K562 (cell line): ENCODE results near the gene MOGAT2. TPM values are rescaled to one million over a fixed set of nuclear protein-coding genes. Genes with fewer than 3 reads are reported as not detected.

ENCODE experiments used
- ATAC-seq: fragments of 200-7000 bp; cut with Tn5 transposase; 3 replicates; pipeline ENCODE4 v1.9.1; 2020; ENCODE audit warnings: moderate library complexity
- BruUV-seq: library from RNA; stranded (reverse); fragments of 400-500 nt; replicated peaks from 2 replicates; lab custom pipeline; 2021; lab: Mats Ljungman, UMichigan
- CTCF ChIA-PET: fragments of 300-600 bp; formaldehyde crosslinking; extraction: SDS; loops from one replicate; lab custom pipeline; 2021; ENCODE audit warnings: low intra/inter-chr PET ratio; lab: Yijun Ruan, JAX
- POLR2A ChIA-PET: fragments of 300-600, 350-650 bp; sonication (Branson Sonifier 250); formaldehyde crosslinking; extraction: SDS; loops from one replicate; lab custom pipeline; 2021; ENCODE audit warnings: antibody characterized with exemption, inconsistent platforms; lab: Yijun Ruan, JAX
- DNase-seq, 4 experiments: peaks; one replicate each; pipeline versions ENCODE4 v3.0.0 to v3.0.0-alpha.2; 2011 to 2018; ENCODE audit warnings: low spot score in 3 of 4, mixed read lengths in 3 of 4; ENCODE audit errors: extremely low read depth in 1 of 4
- FAIRE-seq: peaks from 2 replicates; lab custom pipeline; 2011; peaks lifted over from hg19 to GRCh38; lab: Jason Lieb, UNC
- H2AFZ ChIP-seq: 2 replicates; pipeline ENCODE4 v1.6.0; 2011; ENCODE audit warnings: low read depth, low read length, control low read depth, inconsistent platforms
- H3K27ac ChIP-seq: fragments of 200-600 bp; 3 replicates; pipeline ENCODE4 v1.8.0; 2011; ENCODE audit warnings: low read depth, mild to moderate bottlenecking, control low read depth, inconsistent platforms, low read length, moderate library complexity, mixed read lengths; ENCODE audit errors: extremely low read depth
- H3K27me3 ChIP-seq, 2 experiments: fragments of 300-600 bp in 1 of 2; 2 replicates in 1 of 2; 3 replicates in 1 of 2; pipeline versions ENCODE4 v1.6.0 to v1.8.0; 2011; ENCODE audit warnings: inconsistent platforms in 2 of 2, low read length in 2 of 2, mild to moderate bottlenecking in 1 of 2, mixed read lengths in 1 of 2, moderate library complexity in 1 of 2; ENCODE audit not compliant: control insufficient read depth in 2 of 2, insufficient read depth in 2 of 2
- H3K36me3 ChIP-seq: fragments of 300-600 bp; 3 replicates; pipeline ENCODE4 v1.8.0; 2011; ENCODE audit warnings: mild to moderate bottlenecking, low read length, inconsistent platforms; ENCODE audit not compliant: control insufficient read depth, insufficient read depth
- H3K4me1 ChIP-seq, 2 experiments: fragments of 200-600 bp in 1 of 2; replicated peaks in 1 of 2; 2 replicates in 1 of 2; 3 replicates in 1 of 2; pipeline versions ENCODE4 v1.5.1 to v1.8.0; 2011; ENCODE audit warnings: inconsistent platforms in 2 of 2, low read length in 2 of 2, mild to moderate bottlenecking in 1 of 2, mixed read lengths in 1 of 2, moderate library complexity in 1 of 2; ENCODE audit not compliant: control insufficient read depth in 2 of 2, insufficient read depth in 2 of 2
- H3K4me2 ChIP-seq: 2 replicates; pipeline ENCODE4 v1.6.1; 2011; ENCODE audit warnings: low read length, control low read depth, inconsistent platforms, mixed read lengths; ENCODE audit not compliant: insufficient read depth
- H3K4me3 ChIP-seq: fragments of 200-600 bp; sonication (generic), shearing (Covaris generic); 2 replicates; pipeline ENCODE4 v1.5.1; 2016; ENCODE audit warnings: control low read depth, inconsistent platforms
- H3K79me2 ChIP-seq: fragments of 200-600 bp; 3 replicates; pipeline ENCODE4 v1.8.0; 2011; ENCODE audit warnings: low read length, inconsistent platforms; ENCODE audit not compliant: control insufficient read depth, insufficient read depth
- H3K9ac ChIP-seq, 2 experiments: 2 replicates each; pipeline versions ENCODE4 v1.6.0 to v1.6.1; 2011; ENCODE audit warnings: low read depth in 2 of 2, low read length in 2 of 2, control low read depth in 1 of 2, inconsistent platforms in 1 of 2, mild to moderate bottlenecking in 1 of 2, mixed read lengths in 1 of 2; ENCODE audit not compliant: insufficient read depth in 1 of 2
- H3K9me1 ChIP-seq: one replicate; pipeline ENCODE4 v1.6.0; 2011; ENCODE audit warnings: inconsistent platforms, mild to moderate bottlenecking, low read length, moderate library complexity; ENCODE audit not compliant: control insufficient read depth, insufficient read depth
- H3K9me3 ChIP-seq: replicated peaks from 2 replicates; pipeline ENCODE4 v1.5.1; 2011; ENCODE audit warnings: low read depth, low read length, inconsistent platforms; ENCODE audit not compliant: control insufficient read depth, insufficient read depth
- H4K20me1 ChIP-seq: replicated peaks from 2 replicates; pipeline ENCODE4 v1.6.1; 2011; ENCODE audit warnings: low read length, inconsistent platforms, mixed read lengths; ENCODE audit not compliant: control insufficient read depth, insufficient read depth
- BCL6 ChIP-seq: fragments of 250-450 bp; sonication (Bioruptor Pico); IDR thresholded peaks from 2 replicates; pipeline ENCODE4 v1.4.0; 2020
- BRCA1 ChIP-seq, 2 experiments: fragments of 450-650 bp in 1 of 2; sonication (generic) in 1 of 2; formaldehyde crosslinking in 1 of 2; IDR thresholded peaks; 2 replicates each; pipeline versions ENCODE4 v1.5.0 to v1.6.1; 2017 to 2020; ENCODE audit warnings: mild to moderate bottlenecking in 1 of 2, missing genetic modification reagents in 1 of 2
- CAMTA2 ChIP-seq: fragments of 250-450 bp; sonication (Bioruptor Pico); conservative IDR thresholded peaks from 2 replicates; pipeline ENCODE4 v1.5.1; 2022
- CBFA2T3 ChIP-seq: fragments of 450-650 bp; IDR thresholded peaks from 2 replicates; pipeline ENCODE4 v1.6.1; 2017
- FOXK1 ChIP-seq: sonication (generic); formaldehyde crosslinking; IDR thresholded peaks from 2 replicates; pipeline ENCODE4 v1.8.0; 2022; ENCODE audit warnings: missing genetic modification reagents, mild to moderate bottlenecking, borderline replicate concordance
- FUS ChIP-seq: fragments of 200-400 bp; formaldehyde crosslinking; optimal IDR thresholded peaks from 2 replicates; pipeline ENCODE3; 2017; ENCODE audit warnings: low read depth, low read length
- GTF2A2 ChIP-seq: IDR thresholded peaks from 2 replicates; pipeline ENCODE4 v1.6.1; 2016; ENCODE audit warnings: mild to moderate bottlenecking, missing genetic modification characterization, missing compliant biosample characterization
- HNRNPH1 ChIP-seq: fragments of 200-400 bp; formaldehyde crosslinking; optimal IDR thresholded peaks from 2 replicates; pipeline ENCODE3; 2017; ENCODE audit warnings: low read depth, mild to moderate bottlenecking, low read length, moderate library complexity
- KDM1A ChIP-seq, 2 experiments: fragments of 450-650 bp; IDR thresholded peaks; 2 replicates each; pipeline ENCODE4 v1.6.1; 2016; ENCODE audit warnings: mild to moderate bottlenecking in 2 of 2
- MEF2A ChIP-seq: IDR thresholded peaks from 2 replicates; pipeline ENCODE4 v1.6.1; 2011; ENCODE audit warnings: low read depth, mild to moderate bottlenecking, low read length, moderate library complexity; ENCODE audit not compliant: control insufficient read depth
- MYBL2 ChIP-seq, 2 experiments: fragments of 450-650 bp in 1 of 2; sonication (generic) in 1 of 2; formaldehyde crosslinking in 1 of 2; IDR thresholded peaks; 2 replicates each; pipeline versions ENCODE4 v1.6.1 to v1.8.1; 2017 to 2022; ENCODE audit warnings: borderline replicate concordance in 1 of 2, inconsistent platforms in 1 of 2, low read depth in 1 of 2, mild to moderate bottlenecking in 1 of 2, missing genetic modification reagents in 1 of 2, moderate library complexity in 1 of 2
- NCOR1 ChIP-seq: fragments of 450-650 bp; IDR thresholded peaks from 2 replicates; pipeline ENCODE4 v1.6.1; 2016; ENCODE audit warnings: mild to moderate bottlenecking, moderate library complexity
- SMAD2 ChIP-seq: fragments of 150-350 bp; IDR thresholded peaks from 2 replicates; pipeline ENCODE4 v1.6.1; 2014; ENCODE audit warnings: low read depth, mild to moderate bottlenecking, low read length
- SNRNP70 ChIP-seq: fragments of 200-400 bp; formaldehyde crosslinking; optimal IDR thresholded peaks from 2 replicates; pipeline ENCODE3; 2017; ENCODE audit warnings: low read depth, low read length
- TAL1 ChIP-seq: fragments of 450-650 bp; IDR thresholded peaks from 2 replicates; pipeline ENCODE4 v1.6.1; 2016; ENCODE audit warnings: mild to moderate bottlenecking
- TBL1XR1 ChIP-seq, 2 experiments: IDR thresholded peaks; 2 replicates each; pipeline ENCODE4 v1.6.1; 2012; ENCODE audit warnings: improper control_type of control experiment in 2 of 2, low read length in 2 of 2, mild to moderate bottlenecking in 1 of 2
- TRIM28 ChIP-seq: fragments of 450-650 bp; IDR thresholded peaks from 2 replicates; pipeline ENCODE4 v1.6.1; 2017
- ZKSCAN1 ChIP-seq: fragments of 150-350 bp; IDR thresholded peaks from 2 replicates; pipeline ENCODE4 v1.6.1; 2016; ENCODE audit warnings: low read depth, low read length
- ZNF133 ChIP-seq: fragments of 250-450 bp; sonication (Bioruptor Pico); IDR thresholded peaks from 2 replicates; pipeline ENCODE4 v1.4.0; 2020; ENCODE audit warnings: mild to moderate bottlenecking
- ZZZ3 ChIP-seq: fragments of 450-650 bp; IDR thresholded peaks from 2 replicates; pipeline ENCODE4 v1.6.1; 2016; ENCODE audit warnings: antibody characterized with exemption, mild to moderate bottlenecking, moderate library complexity
- WGBS: fragments of 100-300 bp; shearing (Covaris generic); methylation state at CpG from one replicate; pipeline ENCODE4 v1.1.6; 2016; ENCODE audit warnings: low coverage, mixed read lengths; ENCODE audit not compliant: insufficient coverage; ENCODE audit errors: missing lambda C conversion rate; 5-methylcytosine and 5-hydroxymethylcytosine counted together
- in situ Hi-C: fragments of 300-500 bp; cut with MboI; formaldehyde crosslinking; loops from 4 replicates; pipeline ENCODE4 v1.15.0; 2018; ENCODE audit warnings: inconsistent platforms, mixed read lengths
- intact Hi-C: fragments of 100-400 bp; cut with micrococcal nuclease; formaldehyde crosslinking; loops from 2 replicates; pipeline ENCODE4 v1.14.2; 2022
- polyA plus RNA-seq, 8 experiments: library from polyadenylated mRNA; depleted of rRNA in 4 of 8; stranded (reverse) in 5 of 8; unstranded in 3 of 8; fragments of >200 nt; fragmentation: Nextera tagmentation in 2 of 8; fragmentation: Illumina TruSeq in 1 of 8; extraction: Ambion mirVana in 2 of 8; extraction: Trizol in 1 of 8; gene quantifications; 2 replicates each; pipeline versions ENCODE4 v1.2.1 to v1.2.3, GENCODE V29; 2011 to 2014; ENCODE audit warnings: inconsistent platforms in 1 of 8, missing spikeins in 1 of 8
- total RNA-seq, 7 experiments: library from RNA; depleted of rRNA in 6 of 7; stranded (reverse); fragments of >200 nt in 6 of 7; fragmentation: Illumina TruSeq in 2 of 7; extraction: Trizol in 2 of 7; gene quantifications; 2 replicates each; pipeline versions ENCODE4 v1.2.1 to v1.2.3, GENCODE V29; 2011 to 2021; ENCODE audit warnings: low replicate concordance in 1 of 7
- TF ChIP-seq, protein P1 (sequence below): sonication (generic); IDR thresholded peaks from 2 replicates; pipeline ENCODE4 v1.6.1; 2016
- TF ChIP-seq, protein P2 (sequence below): fragments of 450-650 bp; IDR thresholded peaks from 2 replicates; pipeline ENCODE4 v1.6.1; 2016; ENCODE audit warnings: mild to moderate bottlenecking

Gene MOGAT2
- total and polyA plus RNA-seq, 9 of the 15 experiments (the other 6 are each of a cell fraction or from before 2014, with no cell fraction given) = 0.09 TPM; not detected in 7

DNA sequence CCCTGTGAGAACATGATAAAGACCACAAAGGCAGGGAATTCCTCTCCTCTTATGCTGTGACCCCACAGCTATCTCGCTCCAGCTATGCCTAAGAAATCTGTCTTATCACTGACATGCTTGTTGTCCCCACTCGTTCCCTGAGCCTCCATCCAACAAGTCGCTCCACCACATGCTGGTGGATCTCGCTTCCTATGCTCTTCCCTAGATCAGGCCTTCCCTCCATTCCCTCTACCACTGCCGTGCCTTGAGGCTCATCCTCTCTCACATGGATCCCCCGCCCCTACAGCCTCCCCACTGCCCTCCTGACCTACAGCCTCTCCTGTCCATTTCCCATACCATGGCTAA lies 49.6 kb downstream of the MOGAT2 start:
- no peak overlapping the region for H3K9ac ChIP-seq
- peak overlapping the region; percentile 25; the same call in 1 of the 2 replicates for H2AFZ ChIP-seq
- no peaks in the 10 kb centered on the region for H4K20me1 ChIP-seq
- no peak overlapping the region for H3K4me2 ChIP-seq
- intact Hi-C loops (no loop called here), in situ Hi-C loops (no loop called here)
- H3K36me3 ChIP-seq = no peaks in the 10 kb centered on the region
- no peak for ATAC-seq
- no peaks in the 10 kb centered on the region for H3K9me1 ChIP-seq
- WGBS = 18% methylated on average over 4 of the region's 6 CpGs
- H3K9me3 ChIP-seq = no peaks in the 10 kb centered on the region
- peak in 3 of 4 experiments; percentile 18 to 70 (median 39) for DNase-seq
- H3K27ac ChIP-seq = no peak overlapping the region
- POLR2A ChIA-PET = interaction anchor here (0.6 kb wide), 1 partner anchor 414 kb away, joined by 3 read pairs; no protein-coding TSS in a partner anchor
- H3K27me3 ChIP-seq = peaks cover 7 to 10% of the 10 kb centered on the region in 2 experiments; a peak in 4 of 5 replicates
- BruUV-seq = no TSS peak
- peaks cover 19 to 26% of the 10 kb centered on the region in 2 experiments for H3K4me1 ChIP-seq
- FAIRE-seq = peak; percentile 73
- no peaks in the 10 kb centered on the region for H3K79me2 ChIP-seq
- CTCF ChIA-PET = interaction anchor here (1.7 to 2.4 kb wide), 2 partner anchors 44 to 61 kb away, joined by 7 to 10 read pairs; no protein-coding TSS in a partner anchor
- H3K4me3 ChIP-seq = no peak overlapping the region
- TF ChIP-seq TRIM28 = no peak
- no peak for TF ChIP-seq TBL1XR1 (IDR thresholded peaks at IDR 0.05; ENCODE audit: low read length in 2 of 2)
- no peak for TF ChIP-seq BRCA1 (IDR thresholded peaks at IDR 0.05)
- no peak for TF ChIP-seq BRCA1 (CRISPR knock-in tag; IDR thresholded peaks at IDR 0.05)
- TF ChIP-seq KDM1A (IDR thresholded peaks at IDR 0.05) = peak; percentile 82 to 85
- TF ChIP-seq HNRNPH1 = no peak
- no peak for TF ChIP-seq BCL6 (CRISPR knock-in tag)
- TF ChIP-seq, protein P1, sequence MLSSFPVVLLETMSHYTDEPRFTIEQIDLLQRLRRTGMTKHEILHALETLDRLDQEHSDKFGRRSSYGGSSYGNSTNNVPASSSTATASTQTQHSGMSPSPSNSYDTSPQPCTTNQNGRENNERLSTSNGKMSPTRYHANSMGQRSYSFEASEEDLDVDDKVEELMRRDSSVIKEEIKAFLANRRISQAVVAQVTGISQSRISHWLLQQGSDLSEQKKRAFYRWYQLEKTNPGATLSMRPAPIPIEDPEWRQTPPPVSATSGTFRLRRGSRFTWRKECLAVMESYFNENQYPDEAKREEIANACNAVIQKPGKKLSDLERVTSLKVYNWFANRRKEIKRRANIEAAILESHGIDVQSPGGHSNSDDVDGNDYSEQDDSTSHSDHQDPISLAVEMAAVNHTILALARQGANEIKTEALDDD = no peak
- no peak for TF ChIP-seq GTF2A2 (tag)
- no peak for TF ChIP-seq FUS
- no peak for TF ChIP-seq ZKSCAN1
- no peak for TF ChIP-seq MYBL2 (IDR thresholded peaks at IDR 0.05; ENCODE audit: low read depth)
- TF ChIP-seq MYBL2 (CRISPR knock-in tag; IDR thresholded peaks at IDR 0.05; ENCODE audit: borderline replicate concordance) = no peak
- TF ChIP-seq ZNF133 (CRISPR knock-in tag) = no peak
- TF ChIP-seq CBFA2T3 = peak; percentile 89
- TF ChIP-seq FOXK1 = no peak
- no peak for TF ChIP-seq CAMTA2 (CRISPR knock-in tag)
- TF ChIP-seq SNRNP70 = no peak
- peak; percentile 45; the same call in 1 of the 2 replicates for TF ChIP-seq NCOR1
- no peak for TF ChIP-seq SMAD2
- TF ChIP-seq, protein P2, sequence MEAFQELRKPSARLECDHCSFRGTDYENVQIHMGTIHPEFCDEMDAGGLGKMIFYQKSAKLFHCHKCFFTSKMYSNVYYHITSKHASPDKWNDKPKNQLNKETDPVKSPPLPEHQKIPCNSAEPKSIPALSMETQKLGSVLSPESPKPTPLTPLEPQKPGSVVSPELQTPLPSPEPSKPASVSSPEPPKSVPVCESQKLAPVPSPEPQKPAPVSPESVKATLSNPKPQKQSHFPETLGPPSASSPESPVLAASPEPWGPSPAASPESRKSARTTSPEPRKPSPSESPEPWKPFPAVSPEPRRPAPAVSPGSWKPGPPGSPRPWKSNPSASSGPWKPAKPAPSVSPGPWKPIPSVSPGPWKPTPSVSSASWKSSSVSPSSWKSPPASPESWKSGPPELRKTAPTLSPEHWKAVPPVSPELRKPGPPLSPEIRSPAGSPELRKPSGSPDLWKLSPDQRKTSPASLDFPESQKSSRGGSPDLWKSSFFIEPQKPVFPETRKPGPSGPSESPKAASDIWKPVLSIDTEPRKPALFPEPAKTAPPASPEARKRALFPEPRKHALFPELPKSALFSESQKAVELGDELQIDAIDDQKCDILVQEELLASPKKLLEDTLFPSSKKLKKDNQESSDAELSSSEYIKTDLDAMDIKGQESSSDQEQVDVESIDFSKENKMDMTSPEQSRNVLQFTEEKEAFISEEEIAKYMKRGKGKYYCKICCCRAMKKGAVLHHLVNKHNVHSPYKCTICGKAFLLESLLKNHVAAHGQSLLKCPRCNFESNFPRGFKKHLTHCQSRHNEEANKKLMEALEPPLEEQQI = no peak
- no peak for TF ChIP-seq MEF2A
- no peak for TF ChIP-seq ZZZ3
- peak; percentile 59 for TF ChIP-seq TAL1
